ENCODE data around the gene GRSF1. TPM values are rescaled to one million over a fixed set of nuclear protein-coding genes. Genes with fewer than 3 reads are reported as not detected.

Gene GRSF1
- total RNA-seq = 10 to 100 TPM; 52.2 to 71.6 (median 56.3) TPM

- TF ChIP-seq CTCF (IDR thresholded peaks at IDR 0.05; ENCODE audit: low read depth) = no peak
Observed at GRCh38 chr4:70839589-70840093, at the start of gene GRSF1. Gene GRSF1 (minus strand): TSS chr4:70839890. CDS start chr4:70839827, 63 bp downstream.

- no peak for TF ChIP-seq CTCF (IDR thresholded peaks at IDR 0.05; ENCODE audit: low read depth)
Observed at GRCh38 chr4:70885174-70885573, 45.5 kb upstream of the GRSF1 start.

GRCh38 chr4:70880739-70881138, 41.0 kb upstream of the GRSF1 start:
- TF ChIP-seq CTCF (IDR thresholded peaks at IDR 0.05; ENCODE audit: low read depth) = no peak

- TF ChIP-seq CTCF (IDR thresholded peaks at IDR 0.05; ENCODE audit: low read depth) = no peak
Observed at GRCh38 chr4:70877556-70877955, 37.9 kb upstream of the GRSF1 start.

GRCh38 chr4:70874268-70875156, 34.8 kb upstream of the GRSF1 start:
- no peak for TF ChIP-seq CTCF (IDR thresholded peaks at IDR 0.05; ENCODE audit: low read depth)

- no peak for TF ChIP-seq CTCF (IDR thresholded peaks at IDR 0.05; ENCODE audit: low read depth)
Observed at GRCh38 chr4:70873216-70873615, 33.5 kb upstream of the GRSF1 start.

- TF ChIP-seq CTCF (IDR thresholded peaks at IDR 0.05; ENCODE audit: low read depth) = no peak
Observed at GRCh38 chr4:70868778-70869177, 29.1 kb upstream of the GRSF1 start.

Measured in subcutaneous adipose tissue (tissue), 4 donors.